Neural progenitor cell (in vitro differentiated cells): ENCODE measurements around the gene CASP3.

Experiments
- EZH2 ChIP-seq: fragments of 200-600 bp; sonication (generic); IDR thresholded peaks from 2 replicates; pipeline ENCODE4 v1.6.1; 2017; ENCODE audit warnings: antibody characterized with exemption, mild to moderate bottlenecking, moderate library complexity
- EZH2phosphoT487 ChIP-seq: fragments of 200-600 bp; sonication (generic); IDR thresholded peaks from 2 replicates; pipeline ENCODE4 v1.6.1; 2017; ENCODE audit warnings: antibody characterized with exemption
- TF ChIP-seq, protein P1 (sequence below): fragments of 200-600 bp; sonication (generic); IDR thresholded peaks from 2 replicates; pipeline ENCODE4 v1.5.1; 2017; ENCODE audit warnings: antibody characterized with exemption, mild to moderate bottlenecking

DNA sequence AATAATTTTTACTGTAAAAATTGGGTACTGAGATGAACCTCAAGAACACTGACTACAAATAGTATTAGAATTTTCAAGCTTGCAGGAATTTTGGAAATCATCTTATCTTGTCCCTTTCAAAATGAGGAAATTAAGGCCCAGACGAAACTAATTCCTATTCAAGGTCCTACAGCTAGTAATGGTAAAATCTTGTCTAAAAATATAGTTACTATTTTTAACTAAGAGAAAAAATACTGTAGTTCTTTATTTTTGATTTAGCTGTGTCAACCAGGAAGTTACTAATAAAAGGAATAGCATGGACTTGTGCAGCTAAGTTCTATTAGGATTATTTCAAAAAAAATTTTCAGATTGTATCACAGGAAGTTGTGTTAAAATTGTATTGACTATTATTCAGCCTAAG lies 13.0 kb upstream of the CASP3 start:
- TF ChIP-seq, protein P1, sequence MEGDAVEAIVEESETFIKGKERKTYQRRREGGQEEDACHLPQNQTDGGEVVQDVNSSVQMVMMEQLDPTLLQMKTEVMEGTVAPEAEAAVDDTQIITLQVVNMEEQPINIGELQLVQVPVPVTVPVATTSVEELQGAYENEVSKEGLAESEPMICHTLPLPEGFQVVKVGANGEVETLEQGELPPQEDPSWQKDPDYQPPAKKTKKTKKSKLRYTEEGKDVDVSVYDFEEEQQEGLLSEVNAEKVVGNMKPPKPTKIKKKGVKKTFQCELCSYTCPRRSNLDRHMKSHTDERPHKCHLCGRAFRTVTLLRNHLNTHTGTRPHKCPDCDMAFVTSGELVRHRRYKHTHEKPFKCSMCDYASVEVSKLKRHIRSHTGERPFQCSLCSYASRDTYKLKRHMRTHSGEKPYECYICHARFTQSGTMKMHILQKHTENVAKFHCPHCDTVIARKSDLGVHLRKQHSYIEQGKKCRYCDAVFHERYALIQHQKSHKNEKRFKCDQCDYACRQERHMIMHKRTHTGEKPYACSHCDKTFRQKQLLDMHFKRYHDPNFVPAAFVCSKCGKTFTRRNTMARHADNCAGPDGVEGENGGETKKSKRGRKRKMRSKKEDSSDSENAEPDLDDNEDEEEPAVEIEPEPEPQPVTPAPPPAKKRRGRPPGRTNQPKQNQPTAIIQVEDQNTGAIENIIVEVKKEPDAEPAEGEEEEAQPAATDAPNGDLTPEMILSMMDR, result no peak
- no peak for TF ChIP-seq EZH2
- TF ChIP-seq EZH2phosphoT487, result no peak
